GM12873 (cell line): ENCODE results near the gene ALG2.

Experiments
- TF ChIP-seq, protein P1 (sequence below): IDR thresholded peaks from 2 replicates; pipeline ENCODE4 v1.5.1; 2012; ENCODE audit warnings: low read depth, mild to moderate bottlenecking, moderate library complexity, low read length, control low read depth; ENCODE audit not compliant: insufficient read depth; ENCODE audit errors: missing control alignments

The ALG2 gene

GRCh38 chr9:99197987-99198386 lies 23.8 kb downstream of the ALG2 start:
- TF ChIP-seq, protein P1, sequence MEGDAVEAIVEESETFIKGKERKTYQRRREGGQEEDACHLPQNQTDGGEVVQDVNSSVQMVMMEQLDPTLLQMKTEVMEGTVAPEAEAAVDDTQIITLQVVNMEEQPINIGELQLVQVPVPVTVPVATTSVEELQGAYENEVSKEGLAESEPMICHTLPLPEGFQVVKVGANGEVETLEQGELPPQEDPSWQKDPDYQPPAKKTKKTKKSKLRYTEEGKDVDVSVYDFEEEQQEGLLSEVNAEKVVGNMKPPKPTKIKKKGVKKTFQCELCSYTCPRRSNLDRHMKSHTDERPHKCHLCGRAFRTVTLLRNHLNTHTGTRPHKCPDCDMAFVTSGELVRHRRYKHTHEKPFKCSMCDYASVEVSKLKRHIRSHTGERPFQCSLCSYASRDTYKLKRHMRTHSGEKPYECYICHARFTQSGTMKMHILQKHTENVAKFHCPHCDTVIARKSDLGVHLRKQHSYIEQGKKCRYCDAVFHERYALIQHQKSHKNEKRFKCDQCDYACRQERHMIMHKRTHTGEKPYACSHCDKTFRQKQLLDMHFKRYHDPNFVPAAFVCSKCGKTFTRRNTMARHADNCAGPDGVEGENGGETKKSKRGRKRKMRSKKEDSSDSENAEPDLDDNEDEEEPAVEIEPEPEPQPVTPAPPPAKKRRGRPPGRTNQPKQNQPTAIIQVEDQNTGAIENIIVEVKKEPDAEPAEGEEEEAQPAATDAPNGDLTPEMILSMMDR, result no peak

DNA sequence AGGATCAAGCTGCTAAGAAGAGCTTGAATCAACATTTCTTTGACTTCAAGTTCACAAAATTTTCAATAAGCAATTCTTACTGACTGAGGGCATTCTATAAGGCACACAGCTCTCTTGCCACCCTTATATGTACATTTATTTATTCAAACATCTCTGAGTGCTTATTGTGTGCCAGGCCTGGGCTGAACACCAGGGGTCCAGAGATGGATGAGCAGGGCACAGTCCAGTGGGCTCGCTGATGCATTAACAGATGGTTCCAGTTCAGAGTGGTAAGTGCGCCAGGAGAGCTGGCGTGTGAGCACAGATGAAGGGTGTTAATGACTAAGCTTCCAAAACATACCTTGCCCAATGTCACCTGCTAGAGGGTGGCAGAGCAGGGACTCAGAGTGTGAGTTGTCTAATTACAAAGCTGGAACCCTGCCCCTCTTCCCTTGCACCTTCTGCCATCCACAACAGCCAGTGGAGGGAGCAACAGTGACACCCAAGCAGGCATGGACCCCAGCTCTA lies 24.6 kb downstream of the ALG2 start:
- TF ChIP-seq, protein P1, result no peak

- TF ChIP-seq, protein P1, result no peak
These were observed 28.3 kb downstream of the ALG2 start for GRCh38 chr9:99193466-99193821.

GRCh38 chr9:99192786-99193465 lies 28.8 kb downstream of the ALG2 start:
- TF ChIP-seq, protein P1, result peak; percentile 31

DNA sequence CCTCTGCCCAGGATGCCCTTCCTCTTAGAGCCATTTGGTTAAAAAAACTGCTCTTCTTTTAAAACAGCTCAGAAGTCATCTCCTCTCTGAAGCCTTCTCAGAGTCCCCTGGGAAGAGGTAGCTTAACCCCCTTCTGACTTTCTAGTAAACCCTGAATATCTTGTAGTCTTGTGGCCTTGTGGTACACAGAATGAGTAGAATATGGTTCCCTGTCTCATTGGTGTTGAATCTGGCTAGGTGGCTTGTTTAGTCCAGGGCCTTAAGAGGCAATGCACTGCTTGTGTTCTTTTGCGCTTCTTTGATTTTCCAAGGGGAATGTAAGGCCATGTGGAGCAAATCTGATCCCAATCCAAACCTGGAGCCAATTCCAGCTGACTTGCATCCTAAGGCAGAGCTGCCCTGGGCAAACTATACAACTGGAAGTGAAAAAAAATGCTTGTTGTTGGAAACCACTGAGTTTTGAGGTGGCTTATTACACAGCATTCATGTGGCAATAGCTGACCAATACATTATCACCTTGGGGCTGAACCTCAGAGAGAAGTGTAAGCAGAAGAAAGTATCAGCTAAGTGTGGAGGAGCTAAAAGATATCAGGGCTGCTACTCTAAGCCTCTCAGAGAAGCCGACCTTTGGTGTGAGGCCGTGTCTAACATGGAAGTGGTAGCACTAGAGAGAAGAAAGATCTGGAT lies 31.0 kb downstream of the ALG2 start:
- TF ChIP-seq, protein P1, result no peak

DNA sequence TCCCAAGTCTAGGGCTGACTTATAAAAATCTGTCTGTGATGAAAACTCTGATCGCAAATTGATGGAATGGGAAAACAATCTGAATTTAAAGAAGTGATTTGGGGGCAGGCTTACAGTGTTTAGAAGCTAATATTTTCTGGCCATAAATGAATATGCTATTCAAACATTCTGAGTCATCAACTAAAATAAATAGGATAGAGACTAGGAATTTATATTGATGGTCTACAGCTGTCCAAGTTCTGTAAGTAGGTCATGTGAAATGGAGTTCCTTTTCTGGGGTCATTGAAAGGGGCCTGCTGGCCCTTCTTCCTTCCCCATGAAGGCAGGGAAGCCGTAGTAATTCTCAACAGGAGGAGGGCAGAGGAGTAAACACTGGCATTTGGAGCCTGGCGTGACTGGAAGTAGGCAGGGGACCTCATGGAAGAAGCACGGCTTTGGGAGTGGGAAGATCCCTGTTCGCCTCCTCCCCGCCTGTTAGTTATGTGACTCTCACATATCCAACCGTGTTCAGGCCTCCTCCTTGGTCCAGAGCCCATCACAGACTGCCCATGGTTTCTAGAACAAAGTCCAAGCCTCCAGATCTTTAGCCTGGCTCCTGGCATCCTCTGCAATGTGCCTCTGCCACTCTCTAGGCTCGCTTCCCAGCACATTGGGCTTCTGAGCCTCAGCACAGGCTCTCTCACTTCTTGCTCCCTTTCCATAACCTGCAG lies 31.7 kb downstream of the ALG2 start:
- TF ChIP-seq, protein P1, result no peak

- TF ChIP-seq, protein P1, result no peak
These were observed 32.6 kb downstream of the ALG2 start for GRCh38 chr9:99189186-99189585.
